Adrenal gland (tissue), 5 donors: Measurements from ENCODE around the gene ANAPC2.

Experiments used
- POLR2A ChIP-seq, 2 donors: fragments of 450-650 bp; IDR thresholded peaks; one replicate each; pipeline ENCODE4 v1.6.1; 2017; ENCODE audit warnings: antibody characterized with exemption in 2 of 2, mild to moderate bottlenecking in 2 of 2, moderate library complexity in 1 of 2
- TF ChIP-seq, protein P1 (sequence below), 6 experiments: fragments of 450-650 bp in 4 of 6; fragments of 200-600 bp in 2 of 6; sonication (generic) in 1 of 6; IDR thresholded peaks; 1 replicate in 5 of 6; 2 replicates in 1 of 6; pipeline versions ENCODE4 v1.5.1 to v1.8.0; 2016 to 2021; ENCODE audit warnings: antibody characterized with exemption in 6 of 6, mild to moderate bottlenecking in 2 of 6, moderate library complexity in 1 of 6
- donor health status: DM: no; HTN: no; CAD: no.

- TF ChIP-seq, protein P1, sequence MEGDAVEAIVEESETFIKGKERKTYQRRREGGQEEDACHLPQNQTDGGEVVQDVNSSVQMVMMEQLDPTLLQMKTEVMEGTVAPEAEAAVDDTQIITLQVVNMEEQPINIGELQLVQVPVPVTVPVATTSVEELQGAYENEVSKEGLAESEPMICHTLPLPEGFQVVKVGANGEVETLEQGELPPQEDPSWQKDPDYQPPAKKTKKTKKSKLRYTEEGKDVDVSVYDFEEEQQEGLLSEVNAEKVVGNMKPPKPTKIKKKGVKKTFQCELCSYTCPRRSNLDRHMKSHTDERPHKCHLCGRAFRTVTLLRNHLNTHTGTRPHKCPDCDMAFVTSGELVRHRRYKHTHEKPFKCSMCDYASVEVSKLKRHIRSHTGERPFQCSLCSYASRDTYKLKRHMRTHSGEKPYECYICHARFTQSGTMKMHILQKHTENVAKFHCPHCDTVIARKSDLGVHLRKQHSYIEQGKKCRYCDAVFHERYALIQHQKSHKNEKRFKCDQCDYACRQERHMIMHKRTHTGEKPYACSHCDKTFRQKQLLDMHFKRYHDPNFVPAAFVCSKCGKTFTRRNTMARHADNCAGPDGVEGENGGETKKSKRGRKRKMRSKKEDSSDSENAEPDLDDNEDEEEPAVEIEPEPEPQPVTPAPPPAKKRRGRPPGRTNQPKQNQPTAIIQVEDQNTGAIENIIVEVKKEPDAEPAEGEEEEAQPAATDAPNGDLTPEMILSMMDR (IDR thresholded peaks at IDR 0.05), result no peak
- TF ChIP-seq POLR2A (IDR thresholded peaks at IDR 0.05), result no peak
Observed at GRCh38 chr9:137164370-137165249, 23.8 kb downstream of the ANAPC2 start.
